CD14-positive monocyte (primary cell): ENCODE data around the gene ARFGAP1. TPM values are rescaled to one million over a fixed set of nuclear protein-coding genes. Genes with fewer than 3 reads are reported as not detected.

Source experiments
- DNase-seq, 3 donors: peaks; one replicate each; pipeline ENCODE4 v3.0.0-alpha.2; 2011 to 2022
- H2AFZ ChIP-seq: 2 replicates; pipeline ENCODE4 v1.6.0; 2012; ENCODE audit warnings: mild to moderate bottlenecking, low read depth, low read length, inconsistent platforms; ENCODE audit not compliant: insufficient read depth, poor library complexity, severe bottlenecking
- H3K27ac ChIP-seq, 2 donors: 1 replicate in 1 of 2; 2 replicates in 1 of 2; pipeline ENCODE4 v1.5.1; 2012 to 2013; ENCODE audit warnings: low read length in 2 of 2, control low read depth in 1 of 2, inconsistent platforms in 1 of 2, low read depth in 1 of 2, mild to moderate bottlenecking in 1 of 2
- H3K27me3 ChIP-seq, 2 donors: one replicate each; pipeline versions ENCODE4 v1.6.0 to v1.6.1; 2011 to 2013; ENCODE audit warnings: low read length in 2 of 2; ENCODE audit not compliant: control insufficient read depth in 2 of 2, insufficient read depth in 2 of 2
- H3K36me3 ChIP-seq, 2 donors: replicated peaks in 1 of 2; 1 replicate in 1 of 2; 2 replicates in 1 of 2; pipeline versions ENCODE4 v1.5.1 to v1.6.1; 2012 to 2013; ENCODE audit warnings: low read length in 2 of 2, control low read depth in 1 of 2, inconsistent platforms in 1 of 2, mild to moderate bottlenecking in 1 of 2; ENCODE audit not compliant: insufficient read depth in 2 of 2, control insufficient read depth in 1 of 2
- H3K4me1 ChIP-seq, 2 donors: 1 replicate in 1 of 2; 2 replicates in 1 of 2; pipeline versions ENCODE4 v1.5.1 to v1.6.1; 2012 to 2013; ENCODE audit warnings: low read length in 2 of 2, control low read depth in 1 of 2, inconsistent platforms in 1 of 2, mild to moderate bottlenecking in 1 of 2, moderate library complexity in 1 of 2; ENCODE audit not compliant: insufficient read depth in 2 of 2, control insufficient read depth in 1 of 2
- H3K4me2 ChIP-seq: replicated peaks from 2 replicates; pipeline ENCODE3; 2012; ENCODE audit warnings: low read length, moderate library complexity, mild to moderate bottlenecking; ENCODE audit not compliant: poor library complexity, severe bottlenecking; ENCODE audit errors: extremely low read depth
- H3K4me3 ChIP-seq, 3 experiments: fragments of 200-600 bp in 1 of 3; sonication (generic) in 1 of 3; replicated peaks in 1 of 3; 1 replicate in 2 of 3; 2 replicates in 1 of 3; pipeline ENCODE4 v1.5.1; 2011 to 2013; ENCODE audit warnings: low read length in 3 of 3, mild to moderate bottlenecking in 3 of 3, control low read depth in 2 of 3, low read depth in 2 of 3, inconsistent platforms in 1 of 3, moderate library complexity in 1 of 3
- H3K79me2 ChIP-seq: 2 replicates; pipeline ENCODE4 v1.6.0; 2012; ENCODE audit warnings: mild to moderate bottlenecking, control low read depth, inconsistent platforms, low read length, moderate library complexity; ENCODE audit not compliant: insufficient read depth
- H3K9ac ChIP-seq: 2 replicates; pipeline ENCODE4 v1.6.0; 2017; ENCODE audit warnings: low read length, mild to moderate bottlenecking; ENCODE audit not compliant: insufficient read depth, poor library complexity, severe bottlenecking
- H3K9me3 ChIP-seq, 2 donors: replicated peaks in 1 of 2; 1 replicate in 1 of 2; 2 replicates in 1 of 2; pipeline versions ENCODE4 v1.5.1 to v1.6.1; 2012 to 2013; ENCODE audit warnings: low read length in 2 of 2, control low read depth in 1 of 2; ENCODE audit not compliant: control insufficient read depth in 1 of 2, insufficient read depth in 1 of 2
- H4K20me1 ChIP-seq: 2 replicates; pipeline ENCODE4 v1.6.0; 2012; ENCODE audit warnings: mild to moderate bottlenecking, low read length, control low read depth, moderate library complexity; ENCODE audit not compliant: insufficient read depth
- H3K27ac Mint-ChIP-seq, 7 donors: one replicate each; pipeline ENCODE4 v1.8.0; 2020; ENCODE audit warnings: mild to moderate bottlenecking in 7 of 7, mixed read lengths in 7 of 7, moderate library complexity in 6 of 7, inconsistent platforms in 2 of 7
- H3K27me3 Mint-ChIP-seq, 3 donors: one replicate each; pipeline ENCODE4 v1.8.0; 2021 to 2022; ENCODE audit warnings: low read depth in 3 of 3, mild to moderate bottlenecking in 3 of 3, mixed read lengths in 3 of 3, moderate library complexity in 3 of 3, inconsistent platforms in 1 of 3
- H3K36me3 Mint-ChIP-seq, 2 donors: one replicate each; pipeline ENCODE4 v1.8.0; 2020; ENCODE audit warnings: mixed read lengths in 2 of 2, inconsistent platforms in 1 of 2, mild to moderate bottlenecking in 1 of 2
- H3K4me1 Mint-ChIP-seq: one replicate; pipeline ENCODE4 v1.8.0; 2020; ENCODE audit warnings: mild to moderate bottlenecking, mixed read lengths
- H3K4me3 Mint-ChIP-seq, 2 donors: one replicate each; pipeline ENCODE4 v1.8.0; 2020; ENCODE audit warnings: mild to moderate bottlenecking in 2 of 2, mixed read lengths in 2 of 2, moderate library complexity in 1 of 2
- H3K9me3 Mint-ChIP-seq, 7 donors: one replicate each; pipeline ENCODE4 v1.8.0; 2020 to 2022; ENCODE audit warnings: mixed read lengths in 7 of 7, mild to moderate bottlenecking in 6 of 7, moderate library complexity in 6 of 7, inconsistent platforms in 2 of 7
- WGBS: methylation state at CpG from one replicate; pipeline ENCODE4 v1.1.5; 2013; ENCODE audit warnings: missing lambda C conversion rate; ENCODE audit not compliant: insufficient coverage; 5-methylcytosine and 5-hydroxymethylcytosine counted together
- intact Hi-C, 2 donors: fragments of 100-400 bp; cut with micrococcal nuclease; formaldehyde crosslinking; loops; one replicate each; pipeline versions ENCODE4 v1.15.0 to v1.15.1; 2023
- polyA plus RNA-seq, 3 donors: library from polyadenylated mRNA; depleted of rRNA in 1 of 3; unstranded in 2 of 3; stranded (reverse) in 1 of 3; fragments of 300-500 nt in 2 of 3; fragments of >200 nt in 1 of 3; fragmentation: Illumina TruSeq in 2 of 3; gene quantifications; 1 replicate in 2 of 3; 2 replicates in 1 of 3; pipeline ENCODE4 v1.2.3, GENCODE V29; 2012 to 2021
- TF ChIP-seq, protein P1 (sequence below): fragments of 200-600 bp; IDR thresholded peaks from one replicate; pipeline ENCODE4 v1.8.0; 2022; ENCODE audit warnings: antibody characterized with exemption, mild to moderate bottlenecking

The ARFGAP1 gene
- polyA plus RNA-seq, 3 donors: 11.2 to 99.8 (median 14.1) TPM

DNA sequence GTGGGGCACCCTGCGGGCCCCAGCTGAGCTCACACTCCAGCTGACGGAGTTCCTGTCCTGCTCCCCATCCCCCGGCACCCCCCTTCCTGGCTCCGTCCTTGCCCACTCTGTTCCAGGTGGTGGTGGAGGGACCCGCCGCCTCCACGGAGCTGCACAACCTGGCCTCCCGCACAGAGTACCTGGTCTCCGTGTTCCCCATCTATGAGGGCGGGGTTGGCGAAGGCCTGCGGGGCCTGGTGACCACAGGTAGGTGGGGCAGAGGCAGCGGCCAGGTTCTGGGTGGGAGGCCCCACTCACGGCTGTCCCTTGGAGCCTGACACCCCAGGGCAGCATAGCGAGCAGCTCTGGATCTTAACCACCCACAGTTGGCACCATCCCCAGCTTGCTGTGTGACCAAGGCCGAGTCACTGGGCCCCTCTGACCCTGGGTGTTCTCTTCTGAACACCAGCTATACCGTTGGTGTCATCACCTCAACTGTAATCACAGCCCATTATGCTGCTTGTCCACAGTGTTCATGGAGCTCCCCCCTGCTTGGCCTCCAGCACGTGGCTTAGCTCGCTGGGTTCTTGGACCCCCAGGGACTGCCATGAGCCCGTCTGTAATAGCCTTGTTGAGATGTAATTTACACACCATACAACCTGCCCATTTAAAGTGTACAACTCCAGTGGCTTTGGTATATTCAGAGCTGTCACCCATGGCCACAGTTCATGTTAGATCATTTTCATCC lies 37.8 kb downstream of the ARFGAP1 start:
- DNase-seq: no peak
- Histone ChIP-seq H4K20me1 (no peaks in the 10 kb centered on the region), H2AFZ (no peak overlapping the region), H3K79me2 (no peaks in the 10 kb centered on the region), H3K36me3 (no peaks in the 10 kb centered on the region), H3K4me1 (no peaks in the 10 kb centered on the region), H3K27me3 (no peaks in the 10 kb centered on the region), H3K4me3 (no peak overlapping the region), H3K4me2 (no peak overlapping the region), H3K27ac (no peak overlapping the region), H3K9me3 (no peaks in the 10 kb centered on the region), H3K9ac (no peak overlapping the region)
- peaks cover 0 to 1% (median 0%) of the 10 kb centered on the region in 7 donors for H3K9me3 Mint-ChIP-seq
- peaks cover 0 to 2% (median 2%) of the 10 kb centered on the region in 3 donors for H3K27me3 Mint-ChIP-seq
- TF ChIP-seq, protein P1, sequence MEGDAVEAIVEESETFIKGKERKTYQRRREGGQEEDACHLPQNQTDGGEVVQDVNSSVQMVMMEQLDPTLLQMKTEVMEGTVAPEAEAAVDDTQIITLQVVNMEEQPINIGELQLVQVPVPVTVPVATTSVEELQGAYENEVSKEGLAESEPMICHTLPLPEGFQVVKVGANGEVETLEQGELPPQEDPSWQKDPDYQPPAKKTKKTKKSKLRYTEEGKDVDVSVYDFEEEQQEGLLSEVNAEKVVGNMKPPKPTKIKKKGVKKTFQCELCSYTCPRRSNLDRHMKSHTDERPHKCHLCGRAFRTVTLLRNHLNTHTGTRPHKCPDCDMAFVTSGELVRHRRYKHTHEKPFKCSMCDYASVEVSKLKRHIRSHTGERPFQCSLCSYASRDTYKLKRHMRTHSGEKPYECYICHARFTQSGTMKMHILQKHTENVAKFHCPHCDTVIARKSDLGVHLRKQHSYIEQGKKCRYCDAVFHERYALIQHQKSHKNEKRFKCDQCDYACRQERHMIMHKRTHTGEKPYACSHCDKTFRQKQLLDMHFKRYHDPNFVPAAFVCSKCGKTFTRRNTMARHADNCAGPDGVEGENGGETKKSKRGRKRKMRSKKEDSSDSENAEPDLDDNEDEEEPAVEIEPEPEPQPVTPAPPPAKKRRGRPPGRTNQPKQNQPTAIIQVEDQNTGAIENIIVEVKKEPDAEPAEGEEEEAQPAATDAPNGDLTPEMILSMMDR: no peak
- intact Hi-C loops: loop anchor here in 1 of 2 donors (2.0 kb wide), 1 partner anchor 70 kb away; no protein-coding TSS in a partner anchor
- H3K4me3 Mint-ChIP-seq: no peak overlapping the region
- H3K36me3 Mint-ChIP-seq: no peaks in the 10 kb centered on the region
- H3K4me1 Mint-ChIP-seq: no peaks in the 10 kb centered on the region
- 86% methylated on average over 15 of the region's 20 CpGs for WGBS
- no peak overlapping the region for H3K27ac Mint-ChIP-seq

DNA sequence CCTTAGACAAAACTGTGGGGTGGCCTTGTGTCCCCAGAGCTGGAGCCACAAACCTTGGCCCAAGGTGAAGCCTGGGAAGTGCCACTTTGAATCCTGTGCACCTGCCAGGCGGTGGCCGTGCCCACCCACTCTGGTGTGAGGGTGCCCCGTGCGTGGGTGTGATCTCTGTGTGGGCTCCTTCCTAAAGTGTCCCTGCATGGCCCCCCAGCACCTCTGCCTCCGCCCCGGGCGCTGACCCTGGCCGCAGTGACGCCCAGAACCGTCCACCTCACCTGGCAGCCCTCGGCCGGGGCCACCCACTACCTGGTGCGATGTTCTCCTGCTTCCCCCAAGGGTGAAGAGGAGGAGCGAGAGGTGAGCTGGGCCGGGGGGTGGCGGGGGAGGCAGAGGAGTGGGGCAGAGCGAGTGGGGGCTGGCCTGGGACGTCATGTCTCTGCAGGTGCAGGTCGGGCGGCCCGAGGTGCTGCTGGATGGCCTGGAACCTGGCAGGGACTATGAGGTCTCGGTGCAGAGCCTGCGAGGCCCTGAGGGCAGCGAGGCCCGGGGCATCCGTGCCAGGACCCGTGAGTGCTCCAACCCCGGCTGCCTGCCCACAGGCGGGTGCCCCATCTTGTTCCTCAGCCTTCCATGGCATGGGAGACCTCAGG lies 38.7 kb downstream of the ARFGAP1 start:
- TF ChIP-seq, protein P1: no peak
- Histone ChIP-seq H3K4me1 (no peaks in the 10 kb centered on the region), H3K79me2 (no peaks in the 10 kb centered on the region), H4K20me1 (no peaks in the 10 kb centered on the region), H3K4me3 (no peak overlapping the region), H3K4me2 (no peak overlapping the region), H2AFZ (no peak overlapping the region), H3K36me3 (no peaks in the 10 kb centered on the region), H3K27me3 (no peaks in the 10 kb centered on the region), H3K27ac (no peak overlapping the region), H3K9me3 (no peaks in the 10 kb centered on the region), H3K9ac (no peak overlapping the region)
- Mint-ChIP-seq H3K27me3 (peaks cover 0 to 2% (median 2%) of the 10 kb centered on the region in 3 donors), H3K4me1 (no peaks in the 10 kb centered on the region), H3K9me3 (no peaks in the 10 kb centered on the region), H3K4me3 (no peak overlapping the region), H3K36me3 (no peaks in the 10 kb centered on the region), H3K27ac (no peak overlapping the region)
- no peak for DNase-seq
- WGBS: 90% methylated on average over 27 of the region's 29 CpGs
- intact Hi-C loops: loop anchor here in 1 of 2 donors (2.0 kb wide), 1 partner anchor 69 kb away; no protein-coding TSS in a partner anchor
